Upper lobe of left lung (tissue), 6 donors: Measurements from ENCODE around the gene ARFGEF3. TPM values are rescaled to one million over a fixed set of nuclear protein-coding genes. Genes with fewer than 3 reads are reported as not detected.
A peak's percentile ranks its signal among the peaks of the same experiment; 100 is the strongest.
"Not testable (repeated sequence)": the region's sequence is repeated elsewhere in the genome, so short reads cannot be mapped to it uniquely, and the experiment has no call there.

Experiments used
- ATAC-seq, 2 donors: fragments of 200-7000 bp; cut with Tn5 transposase; one replicate each; pipeline ENCODE4 v1.9.1; 2022; ENCODE audit warnings: mild to moderate bottlenecking in 2 of 2, moderate library complexity in 2 of 2; ENCODE audit not compliant: low FRiP score in 2 of 2
- DNase-seq, 2 donors: peaks; one replicate each; pipeline ENCODE4 v3.0.0-alpha.2; 2019 to 2020
- H3K27ac ChIP-seq, 4 donors: fragments of 200-600 bp; sonication (generic); one replicate each; pipeline ENCODE4 v1.5.1; 2016 to 2019
- H3K27me3 ChIP-seq, 4 donors: fragments of 200-600 bp; sonication (generic); one replicate each; pipeline ENCODE4 v1.5.1; 2017 to 2019
- H3K36me3 ChIP-seq, 4 donors: fragments of 200-600 bp; sonication (generic); one replicate each; pipeline ENCODE4 v1.5.1; 2016 to 2019
- H3K4me1 ChIP-seq, 4 donors: fragments of 200-600 bp; sonication (generic); one replicate each; pipeline ENCODE4 v1.5.1; 2018 to 2019
- H3K4me3 ChIP-seq, 4 donors: fragments of 200-600 bp; sonication (generic); one replicate each; pipeline ENCODE4 v1.5.1; 2017 to 2019; ENCODE audit warnings: mild to moderate bottlenecking in 2 of 4, moderate library complexity in 1 of 4
- H3K9me3 ChIP-seq, 4 donors: fragments of 200-600 bp; sonication (generic); one replicate each; pipeline ENCODE4 v1.5.1; 2018 to 2019
- EP300 ChIP-seq, 4 donors: sonication (generic); formaldehyde crosslinking; IDR thresholded peaks; one replicate each; pipeline ENCODE4 v1.5.1; 2017; ENCODE audit warnings: antibody characterized with exemption in 4 of 4, control low read depth in 2 of 4
- POLR2A ChIP-seq, 4 donors: fragments of 450-650 bp; IDR thresholded peaks; one replicate each; pipeline ENCODE4 v1.5.1; 2016 to 2017; ENCODE audit warnings: antibody characterized with exemption in 4 of 4, mild to moderate bottlenecking in 2 of 4
- POLR2AphosphoS5 ChIP-seq, 2 donors: sonication (generic); formaldehyde crosslinking; IDR thresholded peaks; one replicate each; pipeline ENCODE4 v1.5.1; 2017; ENCODE audit warnings: antibody characterized with exemption in 2 of 2
- WGBS, 2 donors: methylation state at CpG; one replicate each; pipeline ENCODE4 v1.1.5; 2017 to 2018; 5-methylcytosine and 5-hydroxymethylcytosine counted together
- total RNA-seq, 6 donors: library from RNA; depleted of rRNA in 4 of 6; stranded (reverse); fragments of >200 nt in 4 of 6; gene quantifications; one replicate each; pipeline versions ENCODE4 v1.1.0 to v1.2.1, GENCODE V29; 2016 to 2021
- TF ChIP-seq, protein P1 (sequence below), 6 experiments: fragments of 450-650 bp in 4 of 6; fragments of 200-600 bp in 2 of 6; sonication (generic) in 2 of 6; IDR thresholded peaks; one replicate each; pipeline ENCODE4 v1.5.1; 2016 to 2019; ENCODE audit warnings: antibody characterized with exemption in 6 of 6
- donor health status: DM: no; HTN: no; CAD: no; lungs with moderate emphysema.
- donor health status: DM: no; HTN: yes; CAD: no; lungs with severe emphysema.

The ARFGEF3 gene
- total RNA-seq, 6 donors from 2014 or later = 19.8 to 53.6 (median 30.5) TPM

DNA sequence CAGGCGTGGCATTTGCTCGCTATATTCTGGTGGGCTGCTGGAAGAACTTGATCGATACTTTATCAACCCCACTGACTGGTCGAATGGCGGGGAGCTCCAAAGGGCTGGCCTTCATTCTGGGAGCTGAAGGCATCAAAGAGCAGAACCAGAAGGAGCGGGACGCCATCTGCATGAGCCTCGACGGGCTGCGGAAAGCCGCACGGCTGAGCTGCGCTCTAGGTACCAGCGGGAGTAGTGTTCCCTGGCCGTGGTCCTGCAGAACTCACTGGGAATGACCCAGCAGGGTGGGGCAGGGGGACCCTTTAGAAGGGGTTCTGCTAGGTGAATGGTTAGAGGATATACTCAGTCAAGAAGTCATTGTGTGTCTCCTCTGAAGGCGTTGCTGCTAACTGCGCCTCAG, 125.0 kb downstream of the ARFGEF3 start:
- WGBS, 2 donors = 95 to 96% methylated on average over 14 to 16 of the region's 17 CpGs
- Histone ChIP-seq H3K9me3 (no peaks in the 10 kb centered on the region), H3K4me3 (no peak overlapping the region), H3K27ac (no peak overlapping the region), H3K4me1 (no peaks in the 10 kb centered on the region), H3K27me3 (no peaks in the 10 kb centered on the region), H3K36me3 (peaks cover 0 to 42% (median 19%) of the 10 kb centered on the region in 4 donors)
- no peak for DNase-seq
- TF ChIP-seq, protein P1, sequence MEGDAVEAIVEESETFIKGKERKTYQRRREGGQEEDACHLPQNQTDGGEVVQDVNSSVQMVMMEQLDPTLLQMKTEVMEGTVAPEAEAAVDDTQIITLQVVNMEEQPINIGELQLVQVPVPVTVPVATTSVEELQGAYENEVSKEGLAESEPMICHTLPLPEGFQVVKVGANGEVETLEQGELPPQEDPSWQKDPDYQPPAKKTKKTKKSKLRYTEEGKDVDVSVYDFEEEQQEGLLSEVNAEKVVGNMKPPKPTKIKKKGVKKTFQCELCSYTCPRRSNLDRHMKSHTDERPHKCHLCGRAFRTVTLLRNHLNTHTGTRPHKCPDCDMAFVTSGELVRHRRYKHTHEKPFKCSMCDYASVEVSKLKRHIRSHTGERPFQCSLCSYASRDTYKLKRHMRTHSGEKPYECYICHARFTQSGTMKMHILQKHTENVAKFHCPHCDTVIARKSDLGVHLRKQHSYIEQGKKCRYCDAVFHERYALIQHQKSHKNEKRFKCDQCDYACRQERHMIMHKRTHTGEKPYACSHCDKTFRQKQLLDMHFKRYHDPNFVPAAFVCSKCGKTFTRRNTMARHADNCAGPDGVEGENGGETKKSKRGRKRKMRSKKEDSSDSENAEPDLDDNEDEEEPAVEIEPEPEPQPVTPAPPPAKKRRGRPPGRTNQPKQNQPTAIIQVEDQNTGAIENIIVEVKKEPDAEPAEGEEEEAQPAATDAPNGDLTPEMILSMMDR (IDR thresholded peaks at IDR 0.05) = no peak
- TF ChIP-seq EP300 (IDR thresholded peaks at IDR 0.05) = no peak
- no peak for TF ChIP-seq POLR2AphosphoS5 (IDR thresholded peaks at IDR 0.05)
- no peak for TF ChIP-seq POLR2A (IDR thresholded peaks at IDR 0.05)
- no peak for ATAC-seq

DNA sequence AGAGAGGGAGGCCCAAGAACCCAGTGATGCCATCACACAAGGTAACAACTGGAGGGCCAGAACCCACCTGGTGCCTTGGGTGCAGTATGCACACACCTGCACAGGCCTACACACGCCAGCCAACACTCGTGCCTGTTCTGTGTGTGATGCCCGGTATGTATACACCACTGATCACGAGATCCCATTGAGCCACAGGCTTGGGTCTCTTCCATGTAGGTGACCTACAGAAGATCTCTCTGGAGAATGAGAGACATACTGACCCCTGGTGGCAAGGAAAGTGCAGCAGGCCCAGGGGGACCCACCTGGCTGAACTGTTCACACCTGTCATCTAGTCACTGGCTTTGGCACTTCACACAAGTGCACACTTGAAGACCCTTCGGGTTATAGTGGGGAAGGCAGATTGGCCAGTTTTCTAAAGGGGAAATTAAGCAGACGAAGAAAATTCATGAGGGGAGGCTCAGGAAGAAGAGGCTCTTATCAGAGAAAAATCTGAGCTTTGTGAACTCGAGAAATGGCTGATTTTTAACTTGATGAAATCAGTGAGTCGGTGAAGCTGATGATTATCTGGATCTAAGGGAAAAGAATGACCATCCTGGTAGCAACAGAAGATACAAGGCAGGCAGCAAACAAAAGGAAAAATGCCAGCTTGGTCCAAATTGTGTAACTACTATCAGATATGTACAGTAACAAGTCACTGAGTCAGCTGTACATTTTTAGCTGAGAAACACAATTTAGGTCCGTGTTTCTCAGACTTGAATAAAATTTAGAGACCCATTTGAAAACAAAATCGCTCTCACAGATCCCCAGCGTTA, 125.6 kb downstream of the ARFGEF3 start:
- WGBS, 2 donors = 60 to 70% methylated on average over 9 to 11 of the region's 11 CpGs
- H3K36me3 ChIP-seq = peaks cover 0 to 44% (median 20%) of the 10 kb centered on the region in 4 donors
- no peak overlapping the region for H3K27ac ChIP-seq
- H3K9me3 ChIP-seq = no peaks in the 10 kb centered on the region
- peak in 1 of 2 donors; percentile 75 for DNase-seq
- H3K4me3 ChIP-seq = no peak overlapping the region
- H3K27me3 ChIP-seq = no peaks in the 10 kb centered on the region
- no peaks in the 10 kb centered on the region for H3K4me1 ChIP-seq
- TF ChIP-seq, protein P1 (IDR thresholded peaks at IDR 0.05) = peak in 5 of 6 experiments; percentile 42 to 70 (median 59)
- no peak for TF ChIP-seq POLR2A (IDR thresholded peaks at IDR 0.05)
- peak; percentile 57 to 81 for ATAC-seq

DNA sequence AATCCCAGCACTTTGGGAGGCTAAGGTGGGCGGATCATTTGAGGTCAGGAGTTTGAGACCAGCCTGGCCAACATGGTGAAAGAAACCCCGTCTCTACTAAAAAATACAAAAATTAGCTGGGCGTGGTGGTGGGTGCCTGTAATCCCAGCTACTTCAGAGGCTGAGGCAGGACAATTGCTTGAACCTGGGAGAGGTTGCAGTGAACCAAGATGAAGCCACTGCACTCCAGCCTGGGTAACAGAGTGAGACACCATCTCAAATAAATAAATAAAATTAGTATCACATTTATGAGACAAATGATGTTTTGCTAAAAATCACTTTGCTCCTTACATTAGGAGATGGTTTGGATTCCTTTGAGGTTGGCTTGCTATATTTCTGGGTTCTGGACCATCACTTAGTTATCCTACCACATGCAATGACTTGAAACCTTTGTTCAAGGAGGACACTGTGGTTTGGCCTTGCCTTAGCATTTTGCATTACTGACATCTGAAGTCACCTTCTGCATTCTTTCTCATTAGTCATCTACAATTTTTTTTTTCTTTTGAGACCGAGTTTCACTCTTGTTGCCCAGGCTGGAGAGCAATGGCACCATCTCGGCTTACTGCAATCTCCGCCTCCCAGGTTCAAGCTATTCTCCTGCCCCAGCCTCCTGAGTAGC, 126.8 kb downstream of the ARFGEF3 start:
- H3K4me3 ChIP-seq, ATAC-seq, DNase-seq, H3K27ac ChIP-seq, H3K4me1 ChIP-seq, H3K9me3 ChIP-seq, H3K27me3 ChIP-seq: not testable (repeated sequence)
- 90 to 97% methylated on average over 6 of the region's 6 CpGs for WGBS, 2 donors
- H3K36me3 ChIP-seq = peaks cover 0 to 49% (median 20%) of the 10 kb centered on the region in 4 donors

DNA sequence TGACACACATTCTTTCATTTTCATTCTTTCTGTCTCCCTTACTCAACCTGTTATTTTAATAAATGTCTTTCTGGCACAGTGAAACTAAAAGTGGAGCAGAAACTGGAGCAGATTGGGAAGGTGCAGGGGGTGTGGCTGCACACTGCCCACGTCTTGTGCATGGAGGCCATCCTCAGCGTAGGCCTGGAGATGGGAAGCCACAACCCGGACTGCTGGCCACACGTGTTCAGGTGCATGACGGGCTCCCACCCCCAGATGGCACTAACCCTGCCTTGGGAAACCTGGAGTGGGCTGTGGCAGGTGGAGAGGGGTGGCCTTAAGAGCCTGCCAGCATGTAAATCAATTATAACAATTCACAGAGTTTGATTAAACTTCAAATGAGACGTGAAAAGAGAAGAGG, 128.0 kb downstream of the ARFGEF3 start:
- H3K4me1 ChIP-seq = no peaks in the 10 kb centered on the region
- 61 to 78% methylated on average over 6 of the region's 6 CpGs for WGBS, 2 donors
- H3K27ac ChIP-seq = no peak overlapping the region
- DNase-seq (no peak), ATAC-seq (peak in 1 of 2 donors; percentile 43)
- H3K27me3 ChIP-seq = no peaks in the 10 kb centered on the region
- no peak overlapping the region for H3K4me3 ChIP-seq
- H3K36me3 ChIP-seq = peaks cover 0 to 51% (median 22%) of the 10 kb centered on the region in 4 donors
- TF ChIP-seq EP300 (IDR thresholded peaks at IDR 0.05) (no peak), POLR2AphosphoS5 (IDR thresholded peaks at IDR 0.05) (no peak)
- H3K9me3 ChIP-seq = no peaks in the 10 kb centered on the region

DNA sequence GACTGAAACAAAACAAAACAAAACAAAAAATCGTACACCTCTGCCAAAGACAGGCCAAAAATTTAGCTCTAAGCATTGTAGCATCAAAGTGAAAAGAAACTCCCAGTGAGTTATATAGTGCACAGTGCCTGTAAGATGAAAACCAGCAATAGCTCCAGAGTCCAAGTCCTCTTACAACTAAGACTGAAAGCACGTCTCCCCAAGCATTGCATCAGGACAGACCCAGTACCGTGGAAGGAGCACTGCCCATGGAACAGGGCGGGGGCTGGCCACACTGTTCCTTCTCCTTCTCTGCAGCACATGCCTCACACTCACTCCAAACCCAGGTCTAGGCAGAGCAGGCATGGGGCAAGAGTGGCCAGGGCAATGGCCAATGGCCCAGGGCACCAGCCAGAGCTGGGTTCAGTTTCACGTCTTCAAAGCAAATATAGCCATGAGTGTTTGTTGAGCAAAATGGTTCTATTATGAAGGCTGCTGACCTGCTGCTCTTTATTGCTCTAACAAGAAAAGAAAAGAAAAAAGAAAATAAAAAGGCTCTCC, 128.8 kb downstream of the ARFGEF3 start:
- WGBS, 2 donors = 74 to 78% methylated on average over 3 to 5 of the region's 5 CpGs
- no peak overlapping the region for H3K27ac ChIP-seq
- no peak overlapping the region for H3K4me3 ChIP-seq
- ATAC-seq (no peak), DNase-seq (no peak)
- H3K36me3 ChIP-seq = peaks cover 0 to 51% (median 22%) of the 10 kb centered on the region in 4 donors
- no peaks in the 10 kb centered on the region for H3K4me1 ChIP-seq
- no peaks in the 10 kb centered on the region for H3K9me3 ChIP-seq
- H3K27me3 ChIP-seq = no peaks in the 10 kb centered on the region
- TF ChIP-seq POLR2AphosphoS5 (IDR thresholded peaks at IDR 0.05) = no peak
- TF ChIP-seq, protein P1 (IDR thresholded peaks at IDR 0.05) = no peak
- no peak for TF ChIP-seq EP300 (IDR thresholded peaks at IDR 0.05)
- TF ChIP-seq POLR2A (IDR thresholded peaks at IDR 0.05) = no peak
